CD4-positive, alpha-beta T cell (primary cell): Measurements from ENCODE around the gene TIGD3. TPM values are rescaled to one million over a fixed set of nuclear protein-coding genes. Genes with fewer than 3 reads are reported as not detected.
"Not testable (repeated sequence)": the region's sequence is repeated elsewhere in the genome, so short reads cannot be mapped to it uniquely, and the experiment has no call there.

ENCODE experiments used
- ATAC-seq: fragments of 200-7000 bp; cut with Tn5 transposase; one replicate; pipeline ENCODE4 v1.10.0; 2022; ENCODE audit warnings: mild to moderate bottlenecking; ENCODE audit not compliant: poor library complexity
- CTCF ChIA-PET: fragments of 350-600 bp; sonication (Branson Sonifier 250); formaldehyde crosslinking; loops from one replicate; lab custom pipeline; 2021; ENCODE audit warnings: antibody characterized with exemption, inconsistent platforms; lab: Charles Lee
- POLR2A ChIA-PET: fragments of 350-600 bp; sonication (Branson Sonifier 250); formaldehyde crosslinking; loops from one replicate; lab custom pipeline; 2021; ENCODE audit warnings: antibody characterized with exemption, inconsistent platforms; lab: Charles Lee
- DNase-seq, 14 experiments: peaks; one replicate each; pipeline ENCODE4 v3.0.0-alpha.2; 2013 to 2020; ENCODE audit warnings: mixed read lengths in 2 of 14
- H3K27ac ChIP-seq, 2 donors: one replicate each; pipeline versions ENCODE4 v1.5.1 to v1.7.0; 2013; ENCODE audit warnings: low read length in 2 of 2, low read depth in 1 of 2, mild to moderate bottlenecking in 1 of 2
- H3K27me3 ChIP-seq, 2 experiments: 1 replicate in 1 of 2; 2 replicates in 1 of 2; pipeline versions ENCODE4 v1.6.1 to v1.7.0; 2013; ENCODE audit warnings: low read length in 2 of 2, control low read depth in 1 of 2, mild to moderate bottlenecking in 1 of 2, moderate library complexity in 1 of 2; ENCODE audit not compliant: insufficient read depth in 2 of 2, control insufficient read depth in 1 of 2
- H3K36me3 ChIP-seq: one replicate; pipeline ENCODE4 v1.6.1; 2013; ENCODE audit warnings: low read length, control low read depth; ENCODE audit not compliant: insufficient read depth
- H3K4me1 ChIP-seq: one replicate; pipeline ENCODE4 v1.6.1; 2013; ENCODE audit warnings: low read length, control low read depth; ENCODE audit not compliant: insufficient read depth
- H3K4me3 ChIP-seq: one replicate; pipeline ENCODE4 v1.5.1; 2013; ENCODE audit warnings: mild to moderate bottlenecking, low read length, moderate library complexity
- H3K9me3 ChIP-seq, 2 experiments: 1 replicate in 1 of 2; 2 replicates in 1 of 2; pipeline versions ENCODE4 v1.6.1 to v1.7.0; 2013; ENCODE audit warnings: low read length in 2 of 2, mild to moderate bottlenecking in 2 of 2, control low read depth in 1 of 2, moderate library complexity in 1 of 2; ENCODE audit not compliant: control insufficient read depth in 1 of 2, insufficient read depth in 1 of 2
- H3K27ac Mint-ChIP-seq: one replicate; pipeline ENCODE4 v1.8.0; 2020; ENCODE audit warnings: mixed read lengths
- H3K27me3 Mint-ChIP-seq: one replicate; pipeline ENCODE4 v1.8.0; 2021; ENCODE audit warnings: mixed read lengths
- H3K36me3 Mint-ChIP-seq: one replicate; pipeline ENCODE4 v1.8.0; 2021; ENCODE audit warnings: low read depth, mixed read lengths
- H3K4me1 Mint-ChIP-seq: one replicate; pipeline ENCODE4 v1.8.0; 2021; ENCODE audit warnings: low read depth, mixed read lengths
- H3K4me3 Mint-ChIP-seq: one replicate; pipeline ENCODE4 v1.8.0; 2020; ENCODE audit warnings: mild to moderate bottlenecking, mixed read lengths
- H3K9me3 Mint-ChIP-seq: one replicate; pipeline ENCODE4 v1.8.0; 2020; ENCODE audit warnings: mixed read lengths
- CTCF ChIP-seq: fragments of 200-600 bp; IDR thresholded peaks from one replicate; pipeline ENCODE4 v1.8.0; 2022; ENCODE audit warnings: antibody characterized with exemption, mild to moderate bottlenecking
- intact Hi-C, 2 experiments: fragments of 100-400 bp; cut with DNase I in 1 of 2; cut with micrococcal nuclease in 1 of 2; formaldehyde crosslinking; loops; one replicate each; pipeline versions ENCODE4 v1.15.1 to v1.9.0; 2023 to 2025; cut with DNase I, micrococcal nuclease
- total RNA-seq, 174 experiments: library from RNA in 2 of 174; stranded (reverse) in 2 of 174; gene quantifications; one replicate each; pipeline ENCODE4 v1.2.3 and lab custom pipeline; 2021 to 2026

TIGD3 gene
- total RNA-seq, 2 experiments from 2014 or later = 0.73 to 0.85 TPM

GRCh38 chr11:65329944-65330403 lies 24.6 kb upstream of the TIGD3 start:
- no peaks in the 10 kb centered on the region for H3K27me3 Mint-ChIP-seq
- TF ChIP-seq CTCF = peak; percentile 97
- Histone ChIP-seq H3K4me1 (peaks cover 12% of the 10 kb centered on the region), H3K4me3 (no peak overlapping the region), H3K9me3 (no peaks in the 10 kb centered on the region), H3K27ac (no peak overlapping the region), H3K27me3 (no peaks in the 10 kb centered on the region), H3K36me3 (no peaks in the 10 kb centered on the region)
- ATAC-seq (peak; percentile 28), DNase-seq (peak; percentile 56 to 93 (median 79))
- ChIA-PET CTCF (interaction anchor here (0.7 to 6.9 kb wide), 20 partner anchors 10 to 1560 kb away, joined by 3 to 55 read pairs (median 4); partner anchors contain the start of genes CDC42EP2, POLA2, TIGD3 and ZNHIT2), POLR2A (interaction anchor here (0.7 to 1.5 kb wide), 9 partner anchors 15 to 181 kb away, joined by 3 to 15 read pairs (median 3); partner anchors contain the start of genes CDC42EP2, MALAT1 and POLA2)
- peaks cover 12% of the 10 kb centered on the region for H3K36me3 Mint-ChIP-seq
- H3K9me3 Mint-ChIP-seq = no peaks in the 10 kb centered on the region
- H3K4me3 Mint-ChIP-seq = peak overlapping the region; percentile 79
- intact Hi-C loops = loop anchor here (5.0 kb wide), 2 partner anchors 68 to 103 kb away; partner anchors contain the start of gene POLA2 (in 2 of the 2)
- H3K27ac Mint-ChIP-seq = peak overlapping the region; percentile 15
- peaks cover 21% of the 10 kb centered on the region for H3K4me1 Mint-ChIP-seq

DNA sequence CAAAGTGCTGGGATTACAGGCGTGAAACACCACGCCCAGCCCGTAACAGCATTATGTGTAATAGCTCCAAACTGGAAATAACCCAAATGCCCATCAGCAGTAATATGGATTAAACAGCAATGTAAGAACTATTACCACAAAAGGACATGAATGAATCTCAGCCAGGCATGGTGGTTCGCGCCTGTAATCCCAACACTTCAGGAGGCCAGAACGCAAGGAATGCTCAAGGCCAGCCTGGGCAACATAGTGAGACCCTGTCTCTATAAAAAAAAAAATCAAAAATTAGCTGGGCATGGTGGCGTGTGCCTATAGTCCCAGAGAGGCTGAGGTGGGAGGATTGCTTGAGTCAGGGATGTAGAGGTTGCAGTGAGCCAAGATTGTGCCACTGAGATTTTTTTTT lies 24.0 kb upstream of the TIGD3 start:
- Mint-ChIP-seq H3K4me3 (peak overlapping the region; percentile 20), H3K9me3 (no peaks in the 10 kb centered on the region), H3K27ac (no peak overlapping the region), H3K27me3 (no peaks in the 10 kb centered on the region), H3K36me3 (peaks cover 17% of the 10 kb centered on the region), H3K4me1 (peaks cover 27% of the 10 kb centered on the region)
- ChIA-PET CTCF (interaction anchor here (0.6 to 6.9 kb wide), 21 partner anchors 9 to 1561 kb away, joined by 3 to 55 read pairs (median 5); partner anchors contain the start of genes CDC42EP2, POLA2, TIGD3 and ZNHIT2), POLR2A (interaction anchor here (0.6 to 1.4 kb wide), 8 partner anchors 56 to 180 kb away, joined by 3 to 7 read pairs (median 4); partner anchors contain the start of gene POLA2)
- no peak for DNase-seq
- ATAC-seq = no peak
- peaks cover 15% of the 10 kb centered on the region for H3K4me1 ChIP-seq
- H3K27me3 ChIP-seq = no peaks in the 10 kb centered on the region
- no peaks in the 10 kb centered on the region for H3K9me3 ChIP-seq
- TF ChIP-seq CTCF = no peak
- H3K4me3 ChIP-seq = no peak overlapping the region
- no peaks in the 10 kb centered on the region for H3K36me3 ChIP-seq
- intact Hi-C loops = loop anchor here (5.0 kb wide), 2 partner anchors 68 to 103 kb away; partner anchors contain the start of gene POLA2 (in 2 of the 2)
- no peak overlapping the region for H3K27ac ChIP-seq

DNA sequence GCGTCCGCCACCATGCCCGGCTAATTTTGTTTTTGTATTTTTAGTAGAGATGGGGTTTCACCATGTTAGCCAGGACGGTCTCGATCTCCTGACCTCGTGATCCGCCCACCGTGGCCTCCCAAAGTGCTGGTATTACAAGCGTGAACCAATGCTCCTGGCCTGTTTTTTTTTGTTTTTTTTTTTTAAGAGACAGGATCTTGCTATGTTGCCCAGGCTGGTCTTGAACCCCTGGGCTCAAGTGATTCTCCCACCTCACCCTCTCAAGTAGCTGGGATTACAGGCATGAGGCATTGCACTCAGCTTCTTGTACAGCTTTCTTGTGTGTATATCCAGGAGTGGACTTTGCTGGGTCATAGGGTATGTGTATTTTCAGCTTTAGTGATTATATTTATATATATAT lies 22.0 kb upstream of the TIGD3 start:
- H3K9me3 ChIP-seq, H3K36me3 ChIP-seq, ATAC-seq, H3K27ac Mint-ChIP-seq, H3K27me3 Mint-ChIP-seq, DNase-seq, H3K27me3 ChIP-seq, H3K27ac ChIP-seq, H3K9me3 Mint-ChIP-seq, H3K4me3 ChIP-seq: not testable (repeated sequence)
- peaks cover 30% of the 10 kb centered on the region for H3K4me1 Mint-ChIP-seq
- H3K4me3 Mint-ChIP-seq = peak overlapping the region; percentile 60
- intact Hi-C loops = loop anchor here (2.0 to 5.0 kb wide), 3 partner anchors 18 to 105 kb away; partner anchors contain the start of genes POLA2 (in 2 of the 2) and CDC42EP2 (in 1 of the 2)
- peaks cover 19% of the 10 kb centered on the region for H3K36me3 Mint-ChIP-seq
- H3K4me1 ChIP-seq = peaks cover 20% of the 10 kb centered on the region
- ChIA-PET CTCF (interaction anchor here (0.5 to 6.9 kb wide), 5 partner anchors 18 to 577 kb away, joined by 3 to 55 read pairs (median 4); partner anchors contain the start of gene CDC42EP2), POLR2A (interaction anchor here (0.6 to 3.5 kb wide), 10 partner anchors 11 to 192 kb away, joined by 3 to 42 read pairs (median 5); partner anchors contain the start of genes CDC42EP2, MALAT1, POLA2 and SCYL1)
